Stomach (tissue), 19 donors: ENCODE data around the gene RGS10. TPM values are rescaled to one million over a fixed set of nuclear protein-coding genes. Genes with fewer than 3 reads are reported as not detected.
A peak's percentile ranks its signal among the peaks of the same experiment; 100 is the strongest.

Experiments
- DNase-seq, 2 donors: peaks; one replicate each; pipeline versions ENCODE4 v3.0.0 to v3.0.0-alpha.2; 2013 to 2019
- H3K27ac ChIP-seq, 5 donors: fragments of 200-600 bp in 4 of 5; sonication (generic) in 4 of 5; one replicate each; pipeline ENCODE4 v1.5.1; 2013 to 2019; ENCODE audit warnings: mild to moderate bottlenecking in 1 of 5, moderate library complexity in 1 of 5
- H3K27me3 ChIP-seq, 3 donors: fragments of 200-600 bp; sonication (generic); one replicate each; pipeline ENCODE4 v1.5.1; 2017 to 2019; ENCODE audit warnings: mixed run types in 1 of 3
- H3K36me3 ChIP-seq, 4 donors: fragments of 200-600 bp; sonication (generic); 1 replicate in 3 of 4; 2 replicates in 1 of 4; pipeline ENCODE4 v1.5.1; 2016 to 2019
- H3K4me1 ChIP-seq, 4 donors: fragments of 200-600 bp; sonication (generic); one replicate each; pipeline ENCODE4 v1.5.1; 2016 to 2019
- H3K4me3 ChIP-seq, 4 donors: fragments of 200-600 bp; sonication (generic) in 3 of 4; one replicate each; pipeline ENCODE4 v1.5.1; 2016 to 2019; ENCODE audit warnings: mild to moderate bottlenecking in 1 of 4
- H3K9me3 ChIP-seq, 4 donors: fragments of 200-600 bp; sonication (generic); one replicate each; pipeline ENCODE4 v1.5.1; 2016 to 2019
- EP300 ChIP-seq: sonication (generic); formaldehyde crosslinking; IDR thresholded peaks from one replicate; pipeline ENCODE4 v1.6.1; 2017; ENCODE audit warnings: antibody characterized with exemption
- POLR2A ChIP-seq, 4 donors: fragments of 450-650 bp; IDR thresholded peaks; one replicate each; pipeline ENCODE4 v1.6.1; 2016; ENCODE audit warnings: antibody characterized with exemption in 4 of 4, control low read depth in 2 of 4, mild to moderate bottlenecking in 1 of 4, moderate library complexity in 1 of 4
- POLR2AphosphoS5 ChIP-seq, 3 donors: sonication (generic); formaldehyde crosslinking; IDR thresholded peaks; one replicate each; pipeline ENCODE4 v1.6.1; 2016; ENCODE audit warnings: antibody characterized with exemption in 3 of 3
- WGBS, 5 donors: extraction: QIAGEN DNeasy Blood & Tissue Kit in 3 of 5; methylation state at CpG; one replicate each; pipeline versions ENCODE4 v1.1.5 to v1.1.7; 2013 to 2018; 5-methylcytosine and 5-hydroxymethylcytosine counted together
- intact Hi-C: fragments of 100-400 bp; cut with DNase I; formaldehyde crosslinking; loops from one replicate; pipeline ENCODE4 v1.15.1; 2023; ENCODE audit warnings: low total_unique reads
- long read RNA-seq, 10 donors: transcript quantifications; one replicate each; lab custom pipeline, GENCODE V29; 2026
- polyA plus RNA-seq, 3 donors: library from polyadenylated mRNA; stranded (reverse); fragments of 200-250 nt; gene quantifications; one replicate each; pipeline ENCODE4 v1.2.3, GENCODE V29; 2013
- total RNA-seq, 5 donors: library from RNA; depleted of rRNA; stranded (reverse); fragments of >200 nt; gene quantifications; one replicate each; pipeline versions ENCODE4 v1.1.0 to v1.2.3, GENCODE V29; 2014 to 2016
- TF ChIP-seq, protein P1 (sequence below), 7 experiments: fragments of 450-650 bp in 4 of 7; fragments of 200-600 bp in 3 of 7; sonication (generic) in 3 of 7; IDR thresholded peaks; one replicate each; pipeline ENCODE4 v1.5.1; 2016 to 2019; ENCODE audit warnings: antibody characterized with exemption in 7 of 7, control low read depth in 2 of 7, mild to moderate bottlenecking in 1 of 7
- donor health status: healthy with polysubstance abuse.
- donor health status: Bipolar disorder and iron deficiency.
- donor health status: healthy.

Gene RGS10, protein sequence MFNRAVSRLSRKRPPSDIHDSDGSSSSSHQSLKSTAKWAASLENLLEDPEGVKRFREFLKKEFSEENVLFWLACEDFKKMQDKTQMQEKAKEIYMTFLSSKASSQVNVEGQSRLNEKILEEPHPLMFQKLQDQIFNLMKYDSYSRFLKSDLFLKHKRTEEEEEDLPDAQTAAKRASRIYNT
- total RNA-seq, result 100 to 1,000 TPM in 1 of 5 donors, 10 to 100 TPM in 3, not detected in 1; 12.3 to 177 (median 29.1) TPM
- 100 to 1,000 TPM in 1 of 3 donors, 10 to 100 TPM in 2; 47.7 to 128 (median 60.8) TPM for polyA plus RNA-seq
- long read RNA-seq, donor 1, transcript RGS10-202 (5 exons, 804 nt), result major isoform, 9 of 11 reads
- long read RNA-seq, donor 1, partial matches to known transcripts, result 0 of 11 reads
- long read RNA-seq, donor 1, other reads (novel, unspliced or antisense), result 0 of 11 reads
- long read RNA-seq, donor 2, partial matches to known transcripts, result 0 of 5 reads
- long read RNA-seq, donor 2, other reads (novel, unspliced or antisense), result 0 of 5 reads
- long read RNA-seq, donor 3, partial matches to known transcripts, result 0 of 3 reads
- long read RNA-seq, donor 3, other reads (novel, unspliced or antisense), result 0 of 3 reads
- long read RNA-seq, donor 4, partial matches to known transcripts, result 0 of 2 reads
- long read RNA-seq, donor 4, other reads (novel, unspliced or antisense), result 0 of 2 reads
- long read RNA-seq, donor 5, transcript RGS10-202 (5 exons, 804 nt), result major isoform, 15 of 16 reads
- long read RNA-seq, donor 5, partial matches to known transcripts, result 0 of 16 reads
- long read RNA-seq, donor 5, other reads (novel, unspliced or antisense), result 0 of 16 reads
- long read RNA-seq, donor 6, transcript RGS10-202 (5 exons, 804 nt), result major isoform, 30 of 33 reads
- long read RNA-seq, donor 6, partial matches to known transcripts, result 0 of 33 reads
- long read RNA-seq, donor 6, other reads (novel, unspliced or antisense), result 0 of 33 reads
- long read RNA-seq, donor 7, transcript RGS10-202 (5 exons, 804 nt), result major isoform, 27 of 39 reads
- long read RNA-seq, donor 7, partial matches to known transcripts, result 5 of 39 reads
- long read RNA-seq, donor 7, other reads (novel, unspliced or antisense), result 0 of 39 reads
- long read RNA-seq, donor 8, transcript RGS10-202 (5 exons, 804 nt), result major isoform, 28 of 29 reads
- long read RNA-seq, donor 8, partial matches to known transcripts, result 0 of 29 reads
- long read RNA-seq, donor 8, other reads (novel, unspliced or antisense), result 0 of 29 reads
- long read RNA-seq, donor 9, transcript RGS10-202 (5 exons, 804 nt), result major isoform, 24 of 32 reads
- long read RNA-seq, donor 9, partial matches to known transcripts, result 5 of 32 reads
- long read RNA-seq, donor 9, other reads (novel, unspliced or antisense), result 0 of 32 reads
- long read RNA-seq, donor 10, partial matches to known transcripts, result 0 of 3 reads
- long read RNA-seq, donor 10, other reads (novel, unspliced or antisense), result 0 of 3 reads

DNA sequence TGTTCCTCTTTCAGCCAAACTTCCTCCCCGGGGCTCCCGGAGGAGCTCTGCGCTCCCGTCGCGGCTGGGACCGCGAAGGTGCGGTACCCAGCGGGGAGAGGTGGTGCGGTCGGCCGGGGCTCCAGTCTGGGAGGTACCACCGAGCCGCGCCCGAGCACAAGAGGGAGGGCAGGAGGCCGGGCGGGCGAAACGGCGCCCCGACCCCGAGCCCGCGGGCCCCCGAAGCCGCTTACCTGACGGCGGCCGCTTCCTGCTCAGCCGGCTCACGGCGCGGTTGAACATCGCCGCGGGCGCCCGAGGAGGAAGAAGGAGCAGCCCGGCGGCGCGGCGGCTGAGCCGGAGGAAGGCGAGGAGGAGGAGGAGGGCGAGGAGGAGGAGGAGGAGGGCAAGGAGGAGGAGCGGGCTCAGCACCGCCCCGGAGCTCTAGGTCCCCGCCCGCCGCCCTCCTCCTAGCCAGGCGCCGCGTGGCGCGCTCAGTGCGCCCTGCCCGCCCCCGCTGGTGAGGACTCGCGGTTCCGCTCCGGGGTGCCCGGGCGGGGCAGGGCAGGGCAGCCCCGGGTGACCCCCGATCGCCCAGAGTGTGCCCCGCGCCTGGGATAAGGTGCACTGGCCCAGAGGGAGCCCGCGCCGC lies at the start of gene RGS10:
Gene RGS10, minus strand, starts transcription at position 363 of the 631 bp plus-strand sequence. Its CDS starts 81 bp downstream, at position 282.
- Histone ChIP-seq H3K4me1 (peaks cover 12 to 71% (median 52%) of the 10 kb centered on the region in 4 donors), H3K4me3 (peak within 1 kb of the TSS; percentile 66 to 89 (median 84)), H3K27me3 (peaks cover 0 to 9% (median 0%) of the 10 kb centered on the region in 3 donors), H3K36me3 (no peaks in the 10 kb centered on the region), H3K9me3 (no peaks in the 10 kb centered on the region), H3K27ac (peak within 1 kb of the TSS; percentile 79 to 88 (median 86))
- intact Hi-C loops, result no loop called here
- no peak for TF ChIP-seq EP300
- no peak for TF ChIP-seq POLR2A (IDR thresholded peaks at IDR 0.05)
- TF ChIP-seq POLR2AphosphoS5 (IDR thresholded peaks at IDR 0.05), result peak in 2 of 3 donors; percentile 59 to 69
- TF ChIP-seq, protein P1, sequence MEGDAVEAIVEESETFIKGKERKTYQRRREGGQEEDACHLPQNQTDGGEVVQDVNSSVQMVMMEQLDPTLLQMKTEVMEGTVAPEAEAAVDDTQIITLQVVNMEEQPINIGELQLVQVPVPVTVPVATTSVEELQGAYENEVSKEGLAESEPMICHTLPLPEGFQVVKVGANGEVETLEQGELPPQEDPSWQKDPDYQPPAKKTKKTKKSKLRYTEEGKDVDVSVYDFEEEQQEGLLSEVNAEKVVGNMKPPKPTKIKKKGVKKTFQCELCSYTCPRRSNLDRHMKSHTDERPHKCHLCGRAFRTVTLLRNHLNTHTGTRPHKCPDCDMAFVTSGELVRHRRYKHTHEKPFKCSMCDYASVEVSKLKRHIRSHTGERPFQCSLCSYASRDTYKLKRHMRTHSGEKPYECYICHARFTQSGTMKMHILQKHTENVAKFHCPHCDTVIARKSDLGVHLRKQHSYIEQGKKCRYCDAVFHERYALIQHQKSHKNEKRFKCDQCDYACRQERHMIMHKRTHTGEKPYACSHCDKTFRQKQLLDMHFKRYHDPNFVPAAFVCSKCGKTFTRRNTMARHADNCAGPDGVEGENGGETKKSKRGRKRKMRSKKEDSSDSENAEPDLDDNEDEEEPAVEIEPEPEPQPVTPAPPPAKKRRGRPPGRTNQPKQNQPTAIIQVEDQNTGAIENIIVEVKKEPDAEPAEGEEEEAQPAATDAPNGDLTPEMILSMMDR (IDR thresholded peaks at IDR 0.05), result no peak
- 0 to 1% (median 0%) methylated on average over 32 to 76 of the region's 76 CpGs for WGBS, 5 donors
- DNase-seq, result peak; percentile 78 to 88

DNA sequence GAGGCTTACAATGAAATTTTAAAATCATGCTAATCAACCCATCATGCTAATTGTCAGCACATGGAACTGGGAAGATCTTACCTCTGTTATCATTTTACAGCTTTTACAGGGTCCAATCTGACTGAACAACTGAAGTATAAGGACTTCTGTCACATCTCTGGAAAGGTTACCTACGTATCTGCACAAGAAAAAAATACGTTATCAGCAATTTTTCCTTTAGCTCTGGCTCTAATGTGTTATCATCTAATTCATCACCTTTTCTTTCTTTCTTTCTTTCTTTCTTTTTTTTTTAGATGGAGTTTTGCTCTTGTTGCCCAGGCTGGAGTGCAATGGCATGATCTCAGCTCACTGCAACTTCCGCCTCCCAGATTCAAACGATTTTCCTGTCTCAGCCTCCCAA lies 45.6 kb upstream of the RGS10 start:
- Histone ChIP-seq H3K4me3 (no peak overlapping the region), H3K36me3 (peaks cover 8 to 64% (median 53%) of the 10 kb centered on the region in 4 donors), H3K9me3 (no peaks in the 10 kb centered on the region), H3K4me1 (peaks cover 6 to 47% (median 27%) of the 10 kb centered on the region in 4 donors), H3K27ac (no peak overlapping the region), H3K27me3 (no peaks in the 10 kb centered on the region)
- WGBS, 5 donors, result 90 to 92% (median 90%) methylated on average over 4 of the region's 4 CpGs
- intact Hi-C loops, result no loop called here
- DNase-seq, result no peak
- TF ChIP-seq POLR2A (IDR thresholded peaks at IDR 0.05), result no peak
- TF ChIP-seq, protein P1 (IDR thresholded peaks at IDR 0.05), result no peak
- no peak for TF ChIP-seq EP300
- TF ChIP-seq POLR2AphosphoS5 (IDR thresholded peaks at IDR 0.05), result no peak

DNA sequence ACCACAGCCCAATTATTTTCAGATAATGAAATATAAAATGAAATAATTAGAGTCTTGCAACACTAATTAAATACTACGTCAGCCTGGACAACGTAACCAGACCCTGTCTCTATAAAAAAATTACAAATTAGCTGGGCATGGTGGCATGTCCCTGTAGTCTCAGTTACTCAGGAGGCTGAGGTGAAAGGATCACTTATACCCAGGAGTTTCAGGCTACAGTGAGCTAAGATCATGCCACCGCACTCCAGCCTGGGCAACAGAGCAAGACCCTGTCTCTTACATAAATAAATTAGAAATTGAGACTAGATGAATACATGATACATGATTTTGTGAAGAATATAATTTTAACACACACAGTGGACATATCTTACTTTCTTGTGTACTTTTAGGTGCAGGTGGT lies 35.8 kb upstream of the RGS10 start:
- Histone ChIP-seq H3K4me3 (no peak overlapping the region), H3K9me3 (no peaks in the 10 kb centered on the region), H3K27me3 (no peaks in the 10 kb centered on the region), H3K36me3 (peaks cover 31 to 88% (median 79%) of the 10 kb centered on the region in 4 donors), H3K27ac (no peak overlapping the region), H3K4me1 (peaks cover 0 to 13% (median 6%) of the 10 kb centered on the region in 4 donors)
- 92 to 100% (median 98%) methylated on average over 3 of the region's 3 CpGs for WGBS, 5 donors
- TF ChIP-seq POLR2AphosphoS5 (IDR thresholded peaks at IDR 0.05) (no peak), EP300 (no peak), POLR2A (IDR thresholded peaks at IDR 0.05) (no peak)
- TF ChIP-seq, protein P1 (IDR thresholded peaks at IDR 0.05), result no peak
- DNase-seq, result no peak
- intact Hi-C loops, result no loop called here
